H9 (cell line): ENCODE measurements around the gene B3GNT7. TPM values are rescaled to one million over a fixed set of nuclear protein-coding genes. Genes with fewer than 3 reads are reported as not detected.
A peak's percentile ranks its signal among the peaks of the same experiment; 100 is the strongest.

Experiments
- DNase-seq: peaks from one replicate; pipeline ENCODE4 v3.0.0-alpha.2; 2017
- H2AFZ ChIP-seq: one replicate; pipeline ENCODE4 v1.6.1; 2013; ENCODE audit warnings: mild to moderate bottlenecking, low read length, control low read depth, moderate library complexity
- H2AK5ac ChIP-seq: 2 replicates; pipeline ENCODE4 v1.6.1; 2013; ENCODE audit warnings: low read length, control low read depth, mixed read lengths; ENCODE audit not compliant: insufficient read length
- H2BK120ac ChIP-seq: one replicate; pipeline ENCODE4 v1.6.1; 2013; ENCODE audit warnings: low read depth, mild to moderate bottlenecking, low read length, control low read depth, inconsistent platforms; ENCODE audit not compliant: poor library complexity, severe bottlenecking
- H2BK12ac ChIP-seq: 2 replicates; pipeline ENCODE4 v1.6.1; 2013; ENCODE audit warnings: low read length, control low read depth, mixed read lengths, low read depth; ENCODE audit not compliant: insufficient read length
- H2BK15ac ChIP-seq: 2 replicates; pipeline ENCODE4 v1.6.1; 2013; ENCODE audit warnings: low read depth, low read length, control low read depth
- H2BK20ac ChIP-seq: one replicate; pipeline ENCODE4 v1.6.1; 2013; ENCODE audit warnings: low read depth, mild to moderate bottlenecking, low read length, control low read depth, inconsistent platforms; ENCODE audit not compliant: poor library complexity, severe bottlenecking
- H2BK5ac ChIP-seq: 2 replicates; pipeline ENCODE4 v1.6.1; 2013; ENCODE audit warnings: low read length, control low read depth, mixed read lengths; ENCODE audit not compliant: insufficient read length
- H3K14ac ChIP-seq: 2 replicates; pipeline ENCODE4 v1.6.1; 2013; ENCODE audit warnings: low read length, control low read depth; ENCODE audit not compliant: insufficient read depth
- H3K18ac ChIP-seq: 2 replicates; pipeline ENCODE4 v1.6.1; 2013; ENCODE audit warnings: low read depth, mild to moderate bottlenecking, mixed read lengths, low read length, control low read depth; ENCODE audit not compliant: insufficient read length
- H3K23ac ChIP-seq: 2 replicates; pipeline ENCODE4 v1.6.1; 2013; ENCODE audit warnings: low read length, control low read depth, mixed read lengths, low read depth; ENCODE audit not compliant: insufficient read length
- H3K23me2 ChIP-seq: 2 replicates; pipeline ENCODE4 v1.6.1; 2013; ENCODE audit warnings: low read depth, mild to moderate bottlenecking, mixed read lengths, low read length, control low read depth; ENCODE audit not compliant: insufficient read length, poor library complexity, severe bottlenecking
- H3K27ac ChIP-seq: 2 replicates; pipeline ENCODE4 v1.5.1; 2013; ENCODE audit warnings: low read length, control low read depth, mixed read lengths, low read depth; ENCODE audit not compliant: insufficient read length
- H3K27me3 ChIP-seq: 2 replicates; pipeline ENCODE4 v1.6.1; 2013; ENCODE audit warnings: low read length, control low read depth, inconsistent platforms; ENCODE audit not compliant: insufficient read depth
- H3K4ac ChIP-seq: 2 replicates; pipeline ENCODE4 v1.6.1; 2013; ENCODE audit warnings: low read depth, mild to moderate bottlenecking, control low read depth, inconsistent platforms, low read length, moderate library complexity
- H3K4me1 ChIP-seq: 2 replicates; pipeline ENCODE4 v1.6.1; 2013; ENCODE audit warnings: low read length, control low read depth, inconsistent platforms; ENCODE audit not compliant: insufficient read depth
- H3K4me2 ChIP-seq: 2 replicates; pipeline ENCODE4 v1.6.1; 2013; ENCODE audit warnings: low read length, control low read depth, mixed read lengths; ENCODE audit not compliant: insufficient read length, insufficient read depth
- H3K56ac ChIP-seq: 2 replicates; pipeline ENCODE4 v1.6.1; 2013; ENCODE audit warnings: low read depth, mild to moderate bottlenecking, mixed read lengths, low read length, control low read depth; ENCODE audit not compliant: insufficient read length
- H3K79me1 ChIP-seq: 2 replicates; pipeline ENCODE4 v1.6.1; 2013; ENCODE audit warnings: low read depth, mild to moderate bottlenecking, moderate library complexity, low read length, control low read depth, inconsistent platforms; ENCODE audit not compliant: insufficient read depth, poor library complexity, severe bottlenecking
- H3K79me2 ChIP-seq: 2 replicates; pipeline ENCODE4 v1.6.1; 2013; ENCODE audit warnings: low read length, control low read depth, inconsistent platforms; ENCODE audit not compliant: insufficient read depth
- H3K9ac ChIP-seq: 2 replicates; pipeline ENCODE4 v1.6.1; 2013; ENCODE audit warnings: low read length, control low read depth, mixed read lengths; ENCODE audit not compliant: insufficient read length; ENCODE audit errors: extremely low read depth
- H3K9me3 ChIP-seq: one replicate; pipeline ENCODE4 v1.6.1; 2013; ENCODE audit warnings: low read depth, low read length, inconsistent platforms; ENCODE audit not compliant: control insufficient read depth
- H3T11ph ChIP-seq: one replicate; pipeline ENCODE4 v1.6.1; 2013; ENCODE audit warnings: mild to moderate bottlenecking, low read length, control low read depth, inconsistent platforms
- H4K20me1 ChIP-seq: one replicate; pipeline ENCODE4 v1.6.1; 2013; ENCODE audit not compliant: control insufficient read depth, insufficient read length, insufficient read depth
- H4K5ac ChIP-seq: 2 replicates; pipeline ENCODE4 v1.6.1; 2013; ENCODE audit warnings: low read depth, mild to moderate bottlenecking, mixed read lengths, low read length, control low read depth; ENCODE audit not compliant: insufficient read length
- H4K8ac ChIP-seq: replicated peaks from 2 replicates; pipeline ENCODE4 v1.6.1; 2013; ENCODE audit warnings: low read length, control low read depth, mixed read lengths, low read depth; ENCODE audit not compliant: insufficient read length
- H4K91ac ChIP-seq: 2 replicates; pipeline ENCODE4 v1.6.1; 2013; ENCODE audit warnings: low read depth, mild to moderate bottlenecking, moderate library complexity, mixed read lengths, low read length, control low read depth; ENCODE audit not compliant: insufficient read length
- H3K27ac Mint-ChIP-seq, 3 experiments: 2 replicates in 2 of 3; 3 replicates in 1 of 3; pipeline ENCODE4 v1.8.0; 2020 to 2021; ENCODE audit warnings: mixed read lengths in 3 of 3, mild to moderate bottlenecking in 1 of 3, moderate library complexity in 1 of 3
- H3K27me3 Mint-ChIP-seq: 2 replicates; pipeline ENCODE4 v1.8.0; 2021; ENCODE audit warnings: low read depth, mild to moderate bottlenecking, moderate library complexity, mixed read lengths
- H3K36me3 Mint-ChIP-seq, 3 experiments: 2 replicates in 2 of 3; 3 replicates in 1 of 3; pipeline ENCODE4 v1.8.0; 2020 to 2021; ENCODE audit warnings: low read depth in 3 of 3, mixed read lengths in 3 of 3; ENCODE audit not compliant: insufficient read depth in 1 of 3
- H3K4me1 Mint-ChIP-seq, 2 experiments: 2 replicates each; pipeline ENCODE4 v1.8.0; 2020; ENCODE audit warnings: mixed read lengths in 2 of 2
- H3K4me3 Mint-ChIP-seq, 2 experiments: 2 replicates in 1 of 2; 3 replicates in 1 of 2; pipeline ENCODE4 v1.8.0; 2020 to 2021; ENCODE audit warnings: mild to moderate bottlenecking in 2 of 2, mixed read lengths in 2 of 2, moderate library complexity in 1 of 2
- H3K9me3 Mint-ChIP-seq, 2 experiments: 2 replicates in 1 of 2; 3 replicates in 1 of 2; pipeline ENCODE4 v1.8.0; 2020; ENCODE audit warnings: mild to moderate bottlenecking in 2 of 2, mixed read lengths in 2 of 2, moderate library complexity in 1 of 2
- CTCF ChIP-seq: fragments of 200-600 bp; sonication (generic); conservative IDR thresholded peaks from 3 replicates; pipeline ENCODE4 v1.8.0; 2021; ENCODE audit warnings: antibody characterized with exemption, mild to moderate bottlenecking
- WGBS: extraction: QIAGEN DNeasy Blood & Tissue Kit; methylation state at CpG from one replicate; pipeline ENCODE4 v1.1.7; 2013; ENCODE audit warnings: missing lambda C conversion rate, low lambda C conversion rate, mixed read lengths; ENCODE audit not compliant: insufficient read length; ENCODE audit errors: extremely low coverage; 5-methylcytosine and 5-hydroxymethylcytosine counted together
- total RNA-seq: library from RNA; stranded (reverse); gene quantifications from 2 replicates; pipeline ENCODE4 v1.2.1, GENCODE V29; 2021

The B3GNT7 gene
- total RNA-seq, 1 experiment from 2014 or later, result 42.2 TPM

- H3K4me1 Mint-ChIP-seq, result peaks cover 8 to 12% of the 10 kb centered on the region in 2 experiments
- Histone ChIP-seq H3K79me2 (no peaks in the 10 kb centered on the region), H4K91ac (no peak overlapping the region), H3T11ph (no peak overlapping the region), H4K20me1 (no peaks in the 10 kb centered on the region), H4K8ac (no peak overlapping the region), H2BK20ac (no peak overlapping the region), H3K9ac (no peak overlapping the region), H3K4me2 (no peak overlapping the region), H3K4me1 (no peaks in the 10 kb centered on the region), H4K5ac (no peak overlapping the region), H3K27ac (no peak overlapping the region), H3K14ac (no peak overlapping the region), H2BK120ac (no peak overlapping the region), H2BK5ac (no peak overlapping the region), H3K79me1 (no peaks in the 10 kb centered on the region), H3K23me2 (no peaks in the 10 kb centered on the region), H2BK12ac (no peak overlapping the region), H3K23ac (no peak overlapping the region), H3K27me3 (no peaks in the 10 kb centered on the region), H3K18ac (no peak overlapping the region), H3K9me3 (no peaks in the 10 kb centered on the region), H3K4ac (no peak overlapping the region), H3K56ac (no peak overlapping the region), H2AFZ (no peak overlapping the region), H2BK15ac (no peak overlapping the region), H2AK5ac (no peak overlapping the region)
- WGBS, result no CpG with 5 or more reads among the region's 15 CpGs
- H3K4me3 Mint-ChIP-seq, result no peak overlapping the region
- DNase-seq, result no peak
- H3K27ac Mint-ChIP-seq, result peak overlapping the region in 2 of 3 experiments; percentile 45 to 49; a peak in 2 of 7 replicates
- H3K27me3 Mint-ChIP-seq, result peaks cover 5% of the 10 kb centered on the region; the same call in 1 of the 2 replicates
- TF ChIP-seq CTCF, result no peak
- H3K36me3 Mint-ChIP-seq, result peaks cover 7 to 10% (median 8%) of the 10 kb centered on the region in 3 experiments
- H3K9me3 Mint-ChIP-seq, result peaks cover 10 to 15% of the 10 kb centered on the region in 2 experiments
Observed at GRCh38 chr2:231383416-231384108, 11.9 kb upstream of the B3GNT7 start.
